GM11168 (cell line): ENCODE measurements around the gene COBLL1.

Experiments
- in situ Hi-C: fragments of 300-500 bp; cut with MboI; formaldehyde crosslinking; loops from one replicate; pipeline ENCODE4 v1.12.0; 2022; ENCODE audit warnings: low sequenced_read_pairs; ENCODE audit not compliant: unreplicated experiment

The COBLL1 gene

GRCh38 chr2:164655336-164655735, 186.3 kb downstream of the COBLL1 start:
- in situ Hi-C loops, result no loop called here

- in situ Hi-C loops, result no loop called here
Observed at GRCh38 chr2:164651361-164651760, 190.3 kb downstream of the COBLL1 start.

- in situ Hi-C loops, result no loop called here
Observed at GRCh38 chr2:164644036-164644700, 197.5 kb downstream of the COBLL1 start.

GRCh38 chr2:164642946-164643555, 198.6 kb downstream of the COBLL1 start:
- in situ Hi-C loops, result no loop called here

- in situ Hi-C loops, result no loop called here
Observed at GRCh38 chr2:164642268-164642667, 199.4 kb downstream of the COBLL1 start.
